Endothelial cell of umbilical vein (primary cell): Measurements from ENCODE around the gene PTPN22. TPM values are rescaled to one million over a fixed set of nuclear protein-coding genes. Genes with fewer than 3 reads are reported as not detected.

Experiments
- BruUV-seq: library from RNA; stranded (reverse); fragments of 400-500 nt; replicated peaks from 2 replicates; lab custom pipeline; 2021; lab: Mats Ljungman, UMichigan
- CTCF ChIA-PET: fragments of 300-600, 350-600 bp; sonication (Branson Sonifier 250); formaldehyde crosslinking; loops from one replicate; lab custom pipeline; 2021; ENCODE audit warnings: antibody characterized with exemption, inconsistent platforms; lab: Charles Lee
- POLR2A ChIA-PET: fragments of 300-600, 350-600 bp; sonication (Branson Sonifier 250); formaldehyde crosslinking; loops from one replicate; lab custom pipeline; 2021; ENCODE audit warnings: antibody characterized with exemption, inconsistent platforms; lab: Charles Lee
- DNase-seq: peaks from one replicate; pipeline ENCODE4 v3.0.0-alpha.2; 2011; ENCODE audit warnings: low read depth, low spot score
- FAIRE-seq: peaks from 2 replicates; lab custom pipeline; 2011; peaks lifted over from hg19 to GRCh38; lab: Jason Lieb, UNC
- H2AFZ ChIP-seq: 2 replicates; pipeline ENCODE4 v1.6.0; 2012; ENCODE audit warnings: low read depth, low read length, control low read depth, inconsistent platforms
- H3K27ac ChIP-seq: 2 replicates; pipeline ENCODE4 v1.5.1; 2011; ENCODE audit warnings: low read depth, mild to moderate bottlenecking, control low read depth, low read length, moderate library complexity; ENCODE audit not compliant: insufficient read depth
- H3K27me3 ChIP-seq, 2 experiments: 2 replicates each; pipeline versions ENCODE4 v1.6.0 to v1.6.1; 2011; ENCODE audit warnings: low read length in 2 of 2, mixed read lengths in 1 of 2; ENCODE audit not compliant: control insufficient read depth in 2 of 2, insufficient read depth in 2 of 2
- H3K36me3 ChIP-seq, 2 experiments: 2 replicates in 1 of 2; 3 replicates in 1 of 2; pipeline ENCODE4 v1.5.1; 2011; ENCODE audit warnings: low read length in 2 of 2, mild to moderate bottlenecking in 1 of 2, moderate library complexity in 1 of 2; ENCODE audit not compliant: control insufficient read depth in 2 of 2, insufficient read depth in 2 of 2; ENCODE audit errors: extremely low read depth in 1 of 2
- H3K4me1 ChIP-seq: 3 replicates; pipeline ENCODE4 v1.5.1; 2011; ENCODE audit warnings: mild to moderate bottlenecking, low read length; ENCODE audit not compliant: control insufficient read depth, insufficient read depth; ENCODE audit errors: extremely low read depth
- H3K4me2 ChIP-seq: 2 replicates; pipeline ENCODE4 v1.6.1; 2011; ENCODE audit warnings: low read length, control low read depth, mixed read lengths; ENCODE audit not compliant: insufficient read depth
- H3K4me3 ChIP-seq, 3 experiments: fragments of 200-600 bp in 1 of 3; sonication (generic), shearing (Covaris generic) in 1 of 3; replicated peaks in 1 of 3; 2 replicates each; pipeline ENCODE4 v1.5.1; 2011 to 2016; ENCODE audit warnings: control low read depth in 3 of 3, low read length in 3 of 3, mild to moderate bottlenecking in 2 of 3, inconsistent platforms in 1 of 3, low read depth in 1 of 3, moderate library complexity in 1 of 3; ENCODE audit not compliant: insufficient read depth in 1 of 3
- H3K79me2 ChIP-seq: 2 replicates; pipeline ENCODE4 v1.6.0; 2012; ENCODE audit warnings: low read length, inconsistent platforms; ENCODE audit not compliant: control insufficient read depth, insufficient read depth
- H3K9ac ChIP-seq: replicated peaks from 2 replicates; pipeline ENCODE3; 2011; ENCODE audit warnings: low read length, control low read depth; ENCODE audit not compliant: insufficient read depth; ENCODE audit errors: extremely low read depth
- H3K9me1 ChIP-seq: replicated peaks from 3 replicates; pipeline ENCODE4 v1.6.0; 2011; ENCODE audit warnings: mild to moderate bottlenecking, low read length; ENCODE audit not compliant: control insufficient read depth, insufficient read depth; ENCODE audit errors: extremely low read depth
- H3K9me3 ChIP-seq: replicated peaks from 2 replicates; pipeline ENCODE4 v1.5.1; 2012; ENCODE audit warnings: low read length, inconsistent platforms; ENCODE audit not compliant: control insufficient read depth, insufficient read depth
- H4K20me1 ChIP-seq: replicated peaks from 2 replicates; pipeline ENCODE3; 2011; ENCODE audit warnings: mild to moderate bottlenecking, low read length; ENCODE audit not compliant: control insufficient read depth, insufficient read depth; ENCODE audit errors: extremely low read depth
- EZH2 ChIP-seq: IDR thresholded peaks from 2 replicates; pipeline ENCODE4 v1.6.1; 2012; ENCODE audit warnings: borderline replicate concordance, low read depth, mild to moderate bottlenecking, moderate library complexity, low read length, inconsistent platforms; ENCODE audit not compliant: severe bottlenecking
- FOS ChIP-seq: IDR thresholded peaks from 2 replicates; pipeline ENCODE4 v1.6.1; 2011; ENCODE audit warnings: mild to moderate bottlenecking, low read length, moderate library complexity, borderline replicate concordance; ENCODE audit not compliant: insufficient read depth
- GATA2 ChIP-seq: IDR thresholded peaks from 2 replicates; pipeline ENCODE4 v1.7.0; 2011; ENCODE audit warnings: low read depth, mild to moderate bottlenecking, moderate library complexity, mixed read lengths, low read length; ENCODE audit not compliant: insufficient read length, insufficient read depth
- JUN ChIP-seq: IDR thresholded peaks from 2 replicates; pipeline ENCODE4 v1.6.1; 2011; ENCODE audit warnings: borderline replicate concordance, low read depth; ENCODE audit not compliant: insufficient read length, insufficient read depth
- MYC ChIP-seq: IDR thresholded peaks from one replicate; pipeline ENCODE4 v1.6.1; 2011; ENCODE audit warnings: mild to moderate bottlenecking, low read depth, low read length
- POLR2A ChIP-seq: IDR thresholded peaks from 2 replicates; pipeline ENCODE4 v1.6.1; 2012; ENCODE audit warnings: low read depth, mild to moderate bottlenecking, control low read depth, low read length
- POLR2AphosphoS5 ChIP-seq: IDR thresholded peaks from 2 replicates; pipeline ENCODE4 v1.6.1; 2012; ENCODE audit warnings: low read depth, mild to moderate bottlenecking, control low read depth, low read length, moderate library complexity; ENCODE audit not compliant: insufficient read depth
- dilution Hi-C: fragments of 300-500 bp; cut with MboI; formaldehyde crosslinking; loops from one replicate; pipeline ENCODE4 v1.15.0; 2019; ENCODE audit warnings: low sequenced_read_pairs; ENCODE audit not compliant: extremely low pct_ligation_motif_present
- intact Hi-C: fragments of 100-400 bp; cut with micrococcal nuclease; formaldehyde crosslinking; loops from one replicate; pipeline ENCODE4 v1.10.0; 2022
- polyA plus RNA-seq, 4 experiments: library from polyadenylated mRNA; depleted of rRNA in 3 of 4; stranded (reverse) in 3 of 4; unstranded in 1 of 4; fragments of >200 nt; gene quantifications; 2 replicates each; pipeline versions ENCODE4 v1.2.1 to v1.2.3, GENCODE V29; 2011 to 2012; ENCODE audit warnings: missing spikeins in 1 of 4
- total RNA-seq: library from RNA; stranded (reverse); gene quantifications from 2 replicates; pipeline ENCODE4 v1.2.3, GENCODE V29; 2021
- TF ChIP-seq, protein P1 (sequence below): IDR thresholded peaks from 2 replicates; pipeline ENCODE4 v1.6.1; 2011; ENCODE audit not compliant: insufficient read depth, insufficient read length
- TF ChIP-seq, protein P2 (sequence below), 2 donors: IDR thresholded peaks; 1 replicate in 1 of 2; 2 replicates in 1 of 2; pipeline ENCODE4 v1.5.1; 2011; ENCODE audit warnings: low read length in 2 of 2, mild to moderate bottlenecking in 2 of 2, moderate library complexity in 2 of 2, control low read depth in 1 of 2, inconsistent platforms in 1 of 2, low read depth in 1 of 2; ENCODE audit not compliant: insufficient read depth in 1 of 2; ENCODE audit errors: extremely low read depth in 1 of 2

PTPN22 gene
- total and polyA plus RNA-seq, 2 donors (not counting 3 experiments of a cell fraction or from before 2014, with no cell fraction given), result not detected

DNA sequence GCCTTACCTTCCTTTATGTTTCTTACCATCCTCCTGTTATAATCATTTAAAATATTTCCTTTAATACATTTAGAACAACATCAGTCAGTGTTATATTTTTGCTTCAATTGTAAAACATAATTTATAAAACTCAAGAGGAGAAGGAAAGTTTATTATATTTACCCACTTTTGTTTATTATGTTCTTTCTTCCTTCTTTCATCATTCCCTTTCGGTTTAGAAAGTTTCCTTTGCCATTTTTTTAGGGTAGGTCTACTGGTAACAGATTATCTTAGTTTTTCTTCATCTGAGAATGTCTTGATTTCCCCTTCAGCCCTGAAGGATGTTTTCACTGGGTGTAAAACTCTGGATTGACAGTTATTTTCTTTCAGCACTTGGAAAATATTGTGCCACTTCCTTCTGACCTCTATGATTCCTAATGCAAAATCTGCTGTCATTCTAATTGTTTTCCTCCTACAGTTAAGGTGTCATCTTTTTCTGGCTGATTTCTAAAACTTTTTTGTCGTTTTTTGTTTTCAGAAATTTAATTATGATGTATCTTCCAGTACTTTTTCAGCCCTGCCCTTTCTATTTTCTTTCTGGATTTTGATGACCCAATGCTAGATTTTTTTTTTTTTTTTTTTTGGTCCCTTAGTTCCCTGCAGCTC is 25.0 kb downstream of the PTPN22 start:
- H3K27me3 ChIP-seq, result no peaks in the 10 kb centered on the region
- H3K27ac ChIP-seq, result no peak overlapping the region
- no peak overlapping the region for H3K4me3 ChIP-seq
- H3K79me2 ChIP-seq, result no peaks in the 10 kb centered on the region
- no peaks in the 10 kb centered on the region for H3K36me3 ChIP-seq
- H3K4me1 ChIP-seq, result no peaks in the 10 kb centered on the region
- no TSS peak for BruUV-seq
- no peak overlapping the region for H3K4me2 ChIP-seq
- no peak overlapping the region for H2AFZ ChIP-seq
- H4K20me1 ChIP-seq, result no peaks in the 10 kb centered on the region
- FAIRE-seq (no peak), DNase-seq (no peak)
- H3K9me1 ChIP-seq, result no peaks in the 10 kb centered on the region
- H3K9me3 ChIP-seq, result no peaks in the 10 kb centered on the region
- POLR2A ChIA-PET, result no interaction called here
- TF ChIP-seq FOS, result no peak
- TF ChIP-seq MYC, result no peak
- TF ChIP-seq EZH2, result no peak
- TF ChIP-seq, protein P1, sequence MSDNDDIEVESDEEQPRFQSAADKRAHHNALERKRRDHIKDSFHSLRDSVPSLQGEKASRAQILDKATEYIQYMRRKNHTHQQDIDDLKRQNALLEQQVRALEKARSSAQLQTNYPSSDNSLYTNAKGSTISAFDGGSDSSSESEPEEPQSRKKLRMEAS, result no peak
- TF ChIP-seq, protein P2, sequence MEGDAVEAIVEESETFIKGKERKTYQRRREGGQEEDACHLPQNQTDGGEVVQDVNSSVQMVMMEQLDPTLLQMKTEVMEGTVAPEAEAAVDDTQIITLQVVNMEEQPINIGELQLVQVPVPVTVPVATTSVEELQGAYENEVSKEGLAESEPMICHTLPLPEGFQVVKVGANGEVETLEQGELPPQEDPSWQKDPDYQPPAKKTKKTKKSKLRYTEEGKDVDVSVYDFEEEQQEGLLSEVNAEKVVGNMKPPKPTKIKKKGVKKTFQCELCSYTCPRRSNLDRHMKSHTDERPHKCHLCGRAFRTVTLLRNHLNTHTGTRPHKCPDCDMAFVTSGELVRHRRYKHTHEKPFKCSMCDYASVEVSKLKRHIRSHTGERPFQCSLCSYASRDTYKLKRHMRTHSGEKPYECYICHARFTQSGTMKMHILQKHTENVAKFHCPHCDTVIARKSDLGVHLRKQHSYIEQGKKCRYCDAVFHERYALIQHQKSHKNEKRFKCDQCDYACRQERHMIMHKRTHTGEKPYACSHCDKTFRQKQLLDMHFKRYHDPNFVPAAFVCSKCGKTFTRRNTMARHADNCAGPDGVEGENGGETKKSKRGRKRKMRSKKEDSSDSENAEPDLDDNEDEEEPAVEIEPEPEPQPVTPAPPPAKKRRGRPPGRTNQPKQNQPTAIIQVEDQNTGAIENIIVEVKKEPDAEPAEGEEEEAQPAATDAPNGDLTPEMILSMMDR (IDR thresholded peaks at IDR 0.05; ENCODE audit: extremely low read depth in 1 of 2, insufficient read depth in 1 of 2, low read depth in 1 of 2, low read length in 2 of 2), result no peak
- TF ChIP-seq JUN, result no peak
- no peak for TF ChIP-seq GATA2
- TF ChIP-seq POLR2AphosphoS5, result no peak
- no peak for TF ChIP-seq POLR2A
- H3K9ac ChIP-seq, result no peak overlapping the region
- intact Hi-C loops (no loop called here), dilution Hi-C loops (no loop called here)
- CTCF ChIA-PET, result no interaction called here
